ENCODE data around the gene EPN2.
A peak's percentile ranks its signal among the peaks of the same experiment; 100 is the strongest.

EPN2 gene

DNA sequence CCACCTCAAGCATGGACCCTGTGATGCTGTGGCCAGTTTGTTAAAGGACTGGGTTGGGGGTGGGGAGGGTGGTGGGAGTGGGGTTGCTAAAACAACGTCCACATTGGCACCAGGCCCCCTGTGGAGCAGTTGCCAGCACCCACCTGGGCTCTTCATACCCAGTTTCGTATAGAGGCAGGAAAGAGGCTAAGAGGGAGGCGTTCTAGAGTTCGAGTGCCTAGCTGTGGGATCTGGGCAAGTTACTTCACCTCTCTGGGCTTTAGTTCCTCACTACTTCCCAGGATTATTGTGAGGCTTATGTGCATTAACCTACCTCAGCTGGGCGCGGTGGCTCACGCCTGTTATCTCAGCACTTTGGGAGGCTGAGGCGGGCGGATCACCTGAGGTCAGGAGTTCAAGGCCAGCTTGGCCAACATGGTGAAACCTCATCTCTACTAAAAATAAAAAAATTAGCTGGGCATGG is 148.4 kb downstream of the EPN2 start:
- Histone ChIP-seq H3K27ac (ENCODE audit: low read depth, low read length) (peak overlapping the region; percentile 97), H3K4me1 (ENCODE audit: control insufficient read depth, insufficient read depth, low read length) (peaks cover 41% of the 10 kb centered on the region), H3K4me3 (ENCODE audit: low read length) (peak overlapping the region; percentile 47), H3K9ac (ENCODE audit: low read length) (peak overlapping the region; percentile 38), H3K36me3 (ENCODE audit: control insufficient read depth, insufficient read depth, low read length) (peaks cover 16% of the 10 kb centered on the region), H3K27me3 (ENCODE audit: control insufficient read depth, insufficient read depth, low read length) (no peaks in the 10 kb centered on the region)

Measured in rectal smooth muscle tissue (tissue), 1 donor.